Karpas-422 (cell line): Measurements from ENCODE around the gene ULBP1. TPM values are rescaled to one million over a fixed set of nuclear protein-coding genes. Genes with fewer than 3 reads are reported as not detected.

Experiments used
- DNase-seq: peaks from one replicate; pipeline ENCODE4 v3.0.0-alpha.2; 2015
- H2AFZ ChIP-seq: fragments of 200-600 bp; sonication (generic); 2 replicates; pipeline ENCODE4 v1.6.1; 2014; ENCODE audit warnings: antibody characterized with exemption, low read length, mixed read lengths
- H3K27ac ChIP-seq: fragments of 200-600 bp; sonication (generic); 2 replicates; pipeline ENCODE4 v1.5.1; 2014; ENCODE audit warnings: mild to moderate bottlenecking, low read length, moderate library complexity
- H3K27me3 ChIP-seq: fragments of 200-600 bp; sonication (generic); 2 replicates; pipeline ENCODE4 v1.6.1; 2014; ENCODE audit warnings: low read length, mixed read lengths
- H3K36me3 ChIP-seq: fragments of 200-600 bp; sonication (generic); 2 replicates; pipeline ENCODE4 v1.6.1; 2014; ENCODE audit warnings: low read length, mixed read lengths; ENCODE audit not compliant: insufficient read depth
- H3K4me1 ChIP-seq: fragments of 200-600 bp; sonication (generic); 2 replicates; pipeline ENCODE4 v1.6.1; 2014; ENCODE audit warnings: mild to moderate bottlenecking, low read length, mixed read lengths
- H3K4me2 ChIP-seq: fragments of 200-600 bp; sonication (generic); 2 replicates; pipeline ENCODE4 v1.6.1; 2014; ENCODE audit warnings: low read length, low read depth, mild to moderate bottlenecking; ENCODE audit not compliant: poor library complexity, severe bottlenecking
- H3K4me3 ChIP-seq: fragments of 200-600 bp; sonication (generic); 2 replicates; pipeline ENCODE4 v1.5.1; 2014; ENCODE audit warnings: mild to moderate bottlenecking, antibody characterized with exemption, low read length, mixed read lengths
- H3K79me2 ChIP-seq: fragments of 200-600 bp; sonication (generic); 2 replicates; pipeline ENCODE4 v1.6.1; 2014; ENCODE audit warnings: mild to moderate bottlenecking, low read length, mixed read lengths
- H3K9ac ChIP-seq: fragments of 200-600 bp; sonication (generic); 2 replicates; pipeline ENCODE4 v1.6.0; 2014; ENCODE audit warnings: low read length
- H3K9me2 ChIP-seq: fragments of 200-600 bp; sonication (generic), shearing (Covaris generic); replicated peaks from 2 replicates; pipeline ENCODE4 v1.6.0; 2014; ENCODE audit warnings: mild to moderate bottlenecking, low read length, moderate library complexity; ENCODE audit not compliant: insufficient read depth
- H3K9me3 ChIP-seq: fragments of 300-700, 200-600 bp; sonication (generic); 2 replicates; pipeline ENCODE4 v1.6.1; 2014; ENCODE audit warnings: low read length, mixed read lengths
- H4K20me1 ChIP-seq: fragments of 200-600 bp; sonication (generic); 2 replicates; pipeline ENCODE4 v1.6.1; 2014; ENCODE audit warnings: mild to moderate bottlenecking, antibody characterized with exemption, low read length, low read depth; ENCODE audit not compliant: insufficient read depth
- total RNA-seq: library from RNA; depleted of rRNA; stranded (reverse); fragments of >200 nt; shearing (Covaris generic); gene quantifications from 2 replicates; pipeline ENCODE4 v1.2.3, GENCODE V29; 2014; ENCODE audit warnings: low replicate concordance

The ULBP1 gene
- total RNA-seq, 1 experiment from 2014 or later, result 5.1 TPM

- Histone ChIP-seq H3K27me3 (no peaks in the 10 kb centered on the region), H3K9me2 (no peaks in the 10 kb centered on the region), H3K9me3 (no peaks in the 10 kb centered on the region), H4K20me1 (no peaks in the 10 kb centered on the region), H3K79me2 (no peaks in the 10 kb centered on the region), H3K4me3 (no peak overlapping the region), H3K27ac (no peak overlapping the region), H3K4me2 (no peak overlapping the region), H3K36me3 (no peaks in the 10 kb centered on the region), H2AFZ (no peak overlapping the region), H3K4me1 (no peaks in the 10 kb centered on the region), H3K9ac (no peak overlapping the region)
- no peak for DNase-seq
These were observed 15.6 kb downstream of the ULBP1 start for GRCh38 chr6:149979293-149979692.

GRCh38 chr6:149983145-149983544 is 19.4 kb downstream of the ULBP1 start:
- H3K27me3 ChIP-seq, result no peaks in the 10 kb centered on the region
- DNase-seq, result no peak
- no peaks in the 10 kb centered on the region for H3K79me2 ChIP-seq
- no peak overlapping the region for H3K4me2 ChIP-seq
- H3K9ac ChIP-seq, result no peak overlapping the region
- no peaks in the 10 kb centered on the region for H3K9me2 ChIP-seq
- no peak overlapping the region for H3K4me3 ChIP-seq
- no peak overlapping the region for H3K27ac ChIP-seq
- H3K36me3 ChIP-seq, result no peaks in the 10 kb centered on the region
- H3K9me3 ChIP-seq, result no peaks in the 10 kb centered on the region
- no peaks in the 10 kb centered on the region for H4K20me1 ChIP-seq
- H2AFZ ChIP-seq, result no peak overlapping the region
- no peaks in the 10 kb centered on the region for H3K4me1 ChIP-seq

- H2AFZ ChIP-seq, result no peak overlapping the region
- H3K9me2 ChIP-seq, result no peaks in the 10 kb centered on the region
- no peak for DNase-seq
- no peak overlapping the region for H3K27ac ChIP-seq
- no peaks in the 10 kb centered on the region for H3K79me2 ChIP-seq
- no peaks in the 10 kb centered on the region for H3K36me3 ChIP-seq
- no peak overlapping the region for H3K4me3 ChIP-seq
- no peaks in the 10 kb centered on the region for H4K20me1 ChIP-seq
- H3K4me1 ChIP-seq, result no peaks in the 10 kb centered on the region
- no peak overlapping the region for H3K9ac ChIP-seq
- H3K4me2 ChIP-seq, result no peak overlapping the region
- H3K27me3 ChIP-seq, result no peaks in the 10 kb centered on the region
- H3K9me3 ChIP-seq, result no peaks in the 10 kb centered on the region
These were observed 21.0 kb downstream of the ULBP1 start for GRCh38 chr6:149984773-149985172.

- no peaks in the 10 kb centered on the region for H4K20me1 ChIP-seq
- no peaks in the 10 kb centered on the region for H3K27me3 ChIP-seq
These were observed 21.8 kb downstream of the ULBP1 start for GRCh38 chr6:149985481-149985937.

GRCh38 chr6:149987602-149988107 is 23.9 kb downstream of the ULBP1 start:
- H3K9me3 ChIP-seq, result no peaks in the 10 kb centered on the region
- peaks cover 17% of the 10 kb centered on the region for H3K4me1 ChIP-seq
- no peaks in the 10 kb centered on the region for H3K9me2 ChIP-seq
- no peak overlapping the region for H3K9ac ChIP-seq
- H3K36me3 ChIP-seq, result no peaks in the 10 kb centered on the region
- DNase-seq, result no peak
- no peaks in the 10 kb centered on the region for H3K27me3 ChIP-seq
- H4K20me1 ChIP-seq, result no peaks in the 10 kb centered on the region
- no peak overlapping the region for H3K4me3 ChIP-seq
- no peak overlapping the region for H3K27ac ChIP-seq
- H3K79me2 ChIP-seq, result no peaks in the 10 kb centered on the region
- H2AFZ ChIP-seq, result no peak overlapping the region
- no peak overlapping the region for H3K4me2 ChIP-seq

More at GRCh38 chr6:149985481-149985937, 21.8 kb downstream of the ULBP1 start:
- no peak overlapping the region for H2AFZ ChIP-seq
- H3K4me1 ChIP-seq, result peaks cover 5% of the 10 kb centered on the region
- DNase-seq, result no peak
- H3K27ac ChIP-seq, result no peak overlapping the region
- H3K79me2 ChIP-seq, result no peaks in the 10 kb centered on the region
- no peak overlapping the region for H3K4me3 ChIP-seq
- no peaks in the 10 kb centered on the region for H3K36me3 ChIP-seq
- no peak overlapping the region for H3K4me2 ChIP-seq
- H3K9me2 ChIP-seq, result no peaks in the 10 kb centered on the region
- no peak overlapping the region for H3K9ac ChIP-seq
- no peaks in the 10 kb centered on the region for H3K9me3 ChIP-seq

GRCh38 chr6:149988550-149989346 is 25.0 kb downstream of the ULBP1 start:
- Histone ChIP-seq H3K9me3 (no peaks in the 10 kb centered on the region), H3K36me3 (no peaks in the 10 kb centered on the region), H3K4me1 (peaks cover 17% of the 10 kb centered on the region), H3K27me3 (no peaks in the 10 kb centered on the region), H4K20me1 (no peaks in the 10 kb centered on the region), H3K4me3 (no peak overlapping the region), H3K4me2 (no peak overlapping the region), H3K79me2 (no peaks in the 10 kb centered on the region), H3K27ac (no peak overlapping the region), H2AFZ (no peak overlapping the region), H3K9ac (no peak overlapping the region), H3K9me2 (no peaks in the 10 kb centered on the region)
- no peak for DNase-seq

- Histone ChIP-seq H3K4me1 (peaks cover 17% of the 10 kb centered on the region), H3K36me3 (no peaks in the 10 kb centered on the region), H4K20me1 (no peaks in the 10 kb centered on the region), H3K9me3 (no peaks in the 10 kb centered on the region), H3K27ac (no peak overlapping the region), H3K9me2 (no peaks in the 10 kb centered on the region), H3K79me2 (no peaks in the 10 kb centered on the region), H3K27me3 (no peaks in the 10 kb centered on the region), H3K9ac (peak overlapping the region; percentile 56), H2AFZ (peak overlapping the region; percentile 96; the same call in 1 of the 2 replicates), H3K4me2 (peak overlapping the region; percentile 74), H3K4me3 (peak overlapping the region; percentile 64)
- DNase-seq, result no peak
These were observed 26.5 kb downstream of the ULBP1 start for GRCh38 chr6:149990212-149990660.

- H3K9me3 ChIP-seq, result no peaks in the 10 kb centered on the region
- peak; percentile 63 for DNase-seq
- no peaks in the 10 kb centered on the region for H3K9me2 ChIP-seq
- H2AFZ ChIP-seq, result peak overlapping the region; percentile 96
- peak overlapping the region; percentile 64 for H3K4me3 ChIP-seq
- no peak overlapping the region for H3K27ac ChIP-seq
- H3K27me3 ChIP-seq, result no peaks in the 10 kb centered on the region
- H3K79me2 ChIP-seq, result no peaks in the 10 kb centered on the region
- H4K20me1 ChIP-seq, result no peaks in the 10 kb centered on the region
- peak overlapping the region; percentile 74 for H3K4me2 ChIP-seq
- H3K36me3 ChIP-seq, result no peaks in the 10 kb centered on the region
- H3K9ac ChIP-seq, result peak overlapping the region; percentile 56
- H3K4me1 ChIP-seq, result peaks cover 17% of the 10 kb centered on the region
These were observed 27.1 kb downstream of the ULBP1 start for GRCh38 chr6:149990661-149991471.
